H1 (cell line): Measurements from ENCODE around the gene SEMA4C. TPM values are rescaled to one million over a fixed set of nuclear protein-coding genes. Genes with fewer than 3 reads are reported as not detected.

Source experiments
- CTCF ChIA-PET: fragments of 300-600 bp; sonication (Branson Sonifier 250); formaldehyde crosslinking; loops from one replicate; lab custom pipeline; 2021; ENCODE audit not compliant: partially characterized antibody; lab: Charles Lee
- POLR2A ChIA-PET: fragments of 300-600 bp; sonication (Branson Sonifier 250); formaldehyde crosslinking; loops from one replicate; lab custom pipeline; 2021; ENCODE audit warnings: inconsistent platforms; ENCODE audit not compliant: partially characterized antibody; lab: Charles Lee
- DNase-seq, 2 experiments: peaks; one replicate each; pipeline versions ENCODE4 v3.0.0 to v3.0.0-alpha.2; 2010 to 2022; ENCODE audit warnings: low spot score in 2 of 2, low read depth in 1 of 2, mixed read lengths in 1 of 2
- FAIRE-seq: peaks from 2 replicates; lab custom pipeline; 2011; peaks lifted over from hg19 to GRCh38; lab: Jason Lieb, UNC
- H2AFZ ChIP-seq: 2 replicates; pipeline ENCODE4 v1.8.1; 2012; ENCODE audit warnings: low read length, inconsistent platforms
- H2AK5ac ChIP-seq: 2 replicates; pipeline ENCODE4 v1.6.1; 2013; ENCODE audit warnings: low read depth, low read length
- H2BK120ac ChIP-seq: replicated peaks from 2 replicates; pipeline ENCODE3; 2013; ENCODE audit warnings: low read depth, low read length, inconsistent platforms
- H2BK12ac ChIP-seq: 2 replicates; pipeline ENCODE4 v1.6.1; 2013; ENCODE audit warnings: low read depth, low read length
- H2BK15ac ChIP-seq: 2 replicates; pipeline ENCODE4 v1.6.1; 2013; ENCODE audit warnings: low read length
- H2BK20ac ChIP-seq: 2 replicates; pipeline ENCODE4 v1.6.1; 2013; ENCODE audit warnings: low read length
- H2BK5ac ChIP-seq: 2 replicates; pipeline ENCODE4 v1.6.1; 2013; ENCODE audit warnings: low read depth, low read length
- H3K14ac ChIP-seq: 2 replicates; pipeline ENCODE4 v1.6.1; 2013; ENCODE audit warnings: inconsistent platforms; ENCODE audit not compliant: insufficient read length
- H3K18ac ChIP-seq: 2 replicates; pipeline ENCODE4 v1.6.1; 2013; ENCODE audit warnings: low read length; ENCODE audit errors: extremely low read depth
- H3K23ac ChIP-seq: 2 replicates; pipeline ENCODE4 v1.6.1; 2013; ENCODE audit warnings: inconsistent platforms; ENCODE audit not compliant: insufficient read length
- H3K23me2 ChIP-seq: 2 replicates; pipeline ENCODE4 v1.6.1; 2013; ENCODE audit warnings: low read depth, low read length
- H3K27ac ChIP-seq: 2 replicates; pipeline ENCODE4 v1.6.1; 2011; ENCODE audit warnings: low read depth, low read length, inconsistent platforms
- H3K27me3 ChIP-seq, 4 experiments: replicated peaks in 1 of 4; 1 replicate in 1 of 4; 2 replicates in 3 of 4; pipeline versions ENCODE4 v1.6.1 to v1.8.1; 2011 to 2013; ENCODE audit warnings: low read length in 3 of 4, mild to moderate bottlenecking in 3 of 4, inconsistent platforms in 2 of 4, mixed read lengths in 2 of 4, moderate library complexity in 1 of 4; ENCODE audit not compliant: control insufficient read depth in 3 of 4, insufficient read depth in 3 of 4; ENCODE audit errors: extremely low read depth in 1 of 4
- H3K36me3 ChIP-seq, 4 experiments: 2 replicates each; pipeline versions ENCODE4 v1.6.1 to v1.8.1; 2011 to 2013; ENCODE audit warnings: mild to moderate bottlenecking in 4 of 4, low read length in 3 of 4, moderate library complexity in 2 of 4, control low read depth in 1 of 4, inconsistent platforms in 1 of 4; ENCODE audit not compliant: insufficient read depth in 4 of 4, control insufficient read depth in 2 of 4
- H3K4ac ChIP-seq: replicated peaks from 2 replicates; pipeline ENCODE3; 2013; ENCODE audit warnings: low read length, low read depth, mixed read lengths, inconsistent platforms; ENCODE audit not compliant: insufficient read length
- H3K4me1 ChIP-seq, 4 experiments: replicated peaks in 1 of 4; 1 replicate in 1 of 4; 2 replicates in 3 of 4; pipeline versions ENCODE4 v1.6.1 to v1.8.1; 2011 to 2013; ENCODE audit warnings: low read length in 3 of 4, inconsistent platforms in 2 of 4, mixed read lengths in 1 of 4; ENCODE audit not compliant: insufficient read depth in 4 of 4, control insufficient read depth in 3 of 4
- H3K4me2 ChIP-seq, 2 experiments: 2 replicates each; pipeline versions ENCODE4 v1.6.1 to v1.8.1; 2011 to 2013; ENCODE audit warnings: low read depth in 2 of 2, low read length in 2 of 2, control low read depth in 1 of 2, inconsistent platforms in 1 of 2, mild to moderate bottlenecking in 1 of 2; ENCODE audit not compliant: insufficient read depth in 1 of 2
- H3K4me3 ChIP-seq, 4 experiments: fragments of 200-600, 300-600 bp in 1 of 4; sonication (generic), shearing (Covaris generic), sonication (Bioruptor Twin) in 1 of 4; 2 replicates each; pipeline versions ENCODE4 v1.5.1 to v1.8.1; 2011 to 2016; ENCODE audit warnings: low read length in 4 of 4, low read depth in 3 of 4, control low read depth in 2 of 4, inconsistent platforms in 2 of 4, mild to moderate bottlenecking in 2 of 4, mixed read lengths in 1 of 4, moderate library complexity in 1 of 4; ENCODE audit not compliant: insufficient read depth in 2 of 4; ENCODE audit errors: extremely low read depth in 1 of 4
- H3K56ac ChIP-seq: replicated peaks from 2 replicates; pipeline ENCODE3; 2013; ENCODE audit warnings: low read depth, mild to moderate bottlenecking, mixed read lengths, low read length, inconsistent platforms; ENCODE audit not compliant: insufficient read length
- H3K79me1 ChIP-seq: 2 replicates; pipeline ENCODE4 v1.6.1; 2013; ENCODE audit warnings: low read depth, low read length, control low read depth
- H3K79me2 ChIP-seq, 2 experiments: 2 replicates each; pipeline versions ENCODE4 v1.6.1 to v1.8.1; 2012 to 2013; ENCODE audit warnings: low read length in 2 of 2, mild to moderate bottlenecking in 2 of 2, inconsistent platforms in 1 of 2; ENCODE audit not compliant: insufficient read depth in 2 of 2, control insufficient read depth in 1 of 2
- H3K9ac ChIP-seq, 4 experiments: replicated peaks in 1 of 4; 1 replicate in 1 of 4; 2 replicates in 3 of 4; pipeline versions ENCODE4 v1.6.1 to v1.8.1; 2011 to 2013; ENCODE audit warnings: low read depth in 3 of 4, low read length in 3 of 4, control low read depth in 2 of 4, mild to moderate bottlenecking in 2 of 4, moderate library complexity in 2 of 4, inconsistent platforms in 1 of 4; ENCODE audit errors: extremely low read depth in 1 of 4
- H3K9me3 ChIP-seq, 2 experiments: 2 replicates each; pipeline versions ENCODE4 v1.6.1 to v1.8.1; 2012 to 2013; ENCODE audit warnings: mild to moderate bottlenecking in 2 of 2, moderate library complexity in 2 of 2, control low read depth in 1 of 2, inconsistent platforms in 1 of 2, low read depth in 1 of 2, low read length in 1 of 2, mixed read lengths in 1 of 2; ENCODE audit not compliant: insufficient read depth in 2 of 2
- H4K20me1 ChIP-seq, 2 experiments: replicated peaks in 1 of 2; 2 replicates each; pipeline versions ENCODE3 to v1.8.1; 2011 to 2013; ENCODE audit warnings: inconsistent platforms in 2 of 2, low read length in 2 of 2, mild to moderate bottlenecking in 1 of 2; ENCODE audit not compliant: insufficient read depth in 2 of 2, control insufficient read depth in 1 of 2
- H4K5ac ChIP-seq: 2 replicates; pipeline ENCODE4 v1.6.1; 2013; ENCODE audit warnings: low read length, low read depth, mixed read lengths, inconsistent platforms; ENCODE audit not compliant: insufficient read length
- H4K8ac ChIP-seq: 2 replicates; pipeline ENCODE4 v1.8.0; 2013; ENCODE audit warnings: mild to moderate bottlenecking, moderate library complexity, low read length, inconsistent platforms; ENCODE audit not compliant: insufficient read depth; ENCODE audit errors: extremely low read depth
- H4K91ac ChIP-seq: replicated peaks from 2 replicates; pipeline ENCODE3; 2013; ENCODE audit warnings: low read length, mixed read lengths, inconsistent platforms; ENCODE audit not compliant: insufficient read length
- PHF8 ChIP-seq: fragments of 200-600 bp; sonication (generic); conservative IDR thresholded peaks from 2 replicates; pipeline ENCODE4 v1.7.1; 2012; ENCODE audit warnings: low read depth, mild to moderate bottlenecking, inconsistent platforms, low read length, moderate library complexity
- TCF12 ChIP-seq: IDR thresholded peaks from 2 replicates; pipeline ENCODE4 v1.6.1; 2011; ENCODE audit warnings: low read depth, mild to moderate bottlenecking, low read length
- polyA plus RNA-seq, 7 experiments: library from polyadenylated mRNA; depleted of rRNA in 3 of 7; stranded (reverse) in 5 of 7; unstranded in 2 of 7; fragments of >200 nt in 5 of 7; fragments of 200-250 nt in 2 of 7; gene quantifications; 1 replicate in 5 of 7; 2 replicates in 1 of 7; 4 replicates in 1 of 7; pipeline versions ENCODE4 v1.2.1 to v1.2.3, GENCODE V29; 2011 to 2013; ENCODE audit warnings: missing spikeins in 2 of 7, mixed read lengths in 2 of 7
- total RNA-seq: library from RNA; stranded (reverse); fragmentation: NEBNext Ultra II Directional; extraction: Animal tissue kit (Norgen Biotek cat#: 25700); gene quantifications from 2 replicates; pipeline ENCODE4 v1.2.1, GENCODE V29; 2021

Gene SEMA4C
- total and polyA plus RNA-seq, 2 of the 8 experiments (the other 6 are each of a cell fraction or from before 2014, with no cell fraction given): 47.5 to 67.3 TPM

DNA sequence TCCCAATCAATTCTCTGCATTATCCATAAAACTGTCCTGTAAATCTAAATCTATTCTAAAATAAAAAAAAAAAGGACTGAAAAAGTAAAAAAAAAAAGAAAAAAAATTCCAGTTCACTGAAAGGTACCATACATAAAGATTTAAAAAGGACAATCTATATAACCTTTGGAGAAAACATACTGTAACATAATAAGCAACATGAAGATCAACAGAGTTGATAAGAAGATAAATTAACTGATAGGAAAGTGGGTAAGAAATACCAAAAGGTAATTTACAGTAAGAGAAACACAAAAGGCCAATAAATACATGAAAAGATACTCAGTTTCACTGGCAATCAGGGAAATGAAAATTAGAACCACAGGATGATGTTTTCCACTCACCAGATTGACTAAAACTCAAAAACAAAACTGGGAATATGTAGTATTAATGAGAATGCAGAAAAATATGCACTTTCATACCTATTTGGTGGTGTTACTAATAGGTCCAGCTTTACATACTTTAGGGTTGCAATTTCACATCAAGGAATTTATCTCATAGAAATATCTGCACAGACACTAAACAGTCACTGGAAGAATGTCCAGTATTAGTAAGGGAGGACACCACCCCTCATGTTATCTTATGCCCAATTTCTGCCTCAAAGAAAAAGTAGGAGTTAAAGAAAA lies 48.3 kb upstream of the SEMA4C start:
- H3K23ac ChIP-seq: no peak overlapping the region
- H3K36me3 ChIP-seq: no peaks in the 10 kb centered on the region
- no peak for DNase-seq
- no peak overlapping the region for H3K4ac ChIP-seq
- no peak overlapping the region for H3K9ac ChIP-seq
- H3K9me3 ChIP-seq: no peaks in the 10 kb centered on the region; a peak in 1 of 4 replicates
- no peak overlapping the region for H2BK5ac ChIP-seq
- no peaks in the 10 kb centered on the region for H3K27me3 ChIP-seq
- no peak overlapping the region for H2AFZ ChIP-seq
- H2BK12ac ChIP-seq: no peak overlapping the region
- no peak overlapping the region for H3K27ac ChIP-seq
- peaks cover 0 to 13% (median 10%) of the 10 kb centered on the region in 4 experiments; a peak in 6 of 7 replicates for H3K4me1 ChIP-seq
- no peak overlapping the region for H3K18ac ChIP-seq
- TF ChIP-seq TCF12 (no peak), PHF8 (no peak)
- no peak overlapping the region for H3K56ac ChIP-seq
- H3K14ac ChIP-seq: no peak overlapping the region
- H4K8ac ChIP-seq: no peak overlapping the region
- H2BK15ac ChIP-seq: no peak overlapping the region
- no peak overlapping the region for H3K4me3 ChIP-seq
- ChIA-PET CTCF (interaction anchor here (0.7 to 4.2 kb wide), 7 partner anchors 10 to 75 kb away, joined by 3 to 21 read pairs (median 5); partner anchors contain the start of gene ANKRD39), POLR2A (interaction anchor here (0.7 to 1.1 kb wide), 2 partner anchors 46 to 53 kb away, joined by 3 read pairs; no protein-coding TSS in a partner anchor)
- no peak for FAIRE-seq
- H4K20me1 ChIP-seq: no peaks in the 10 kb centered on the region
- no peak overlapping the region for H4K5ac ChIP-seq
- H3K23me2 ChIP-seq: no peaks in the 10 kb centered on the region
- H2BK20ac ChIP-seq: no peak overlapping the region
- no peak overlapping the region for H2AK5ac ChIP-seq
- H4K91ac ChIP-seq: no peak overlapping the region
- H3K4me2 ChIP-seq: no peak overlapping the region
- no peaks in the 10 kb centered on the region for H3K79me2 ChIP-seq
- no peaks in the 10 kb centered on the region for H3K79me1 ChIP-seq
- H2BK120ac ChIP-seq: no peak overlapping the region
